Caco-2 (cell line): ENCODE results near the gene ATP10B. TPM values are rescaled to one million over a fixed set of nuclear protein-coding genes. Genes with fewer than 3 reads are reported as not detected.

Experiments
- BruUV-seq: library from RNA; stranded (reverse); fragments of 400-500 nt; replicated peaks from 2 replicates; lab custom pipeline; 2021; lab: Mats Ljungman, UMichigan
- CTCF ChIA-PET: fragments of 300-600 bp; sonication (Branson Sonifier 250); formaldehyde crosslinking; loops from one replicate; lab custom pipeline; 2022; ENCODE audit warnings: antibody characterized with exemption; lab: Charles Lee
- POLR2A ChIA-PET: fragments of 300-600 bp; sonication (Branson Sonifier 250); formaldehyde crosslinking; loops from one replicate; lab custom pipeline; 2022; ENCODE audit warnings: antibody characterized with exemption; lab: Charles Lee
- DNase-seq, 2 experiments: peaks; one replicate each; pipeline versions ENCODE4 v3.0.0 to v3.0.0-alpha.2; 2020 to 2022
- H3K27me3 ChIP-seq: replicated peaks from 2 replicates; pipeline ENCODE4 v1.6.0; 2011; ENCODE audit warnings: low read length; ENCODE audit not compliant: control insufficient read depth, insufficient read depth
- H3K36me3 ChIP-seq: 2 replicates; pipeline ENCODE4 v1.5.1; 2011; ENCODE audit warnings: low read length; ENCODE audit not compliant: control insufficient read depth, insufficient read depth
- H3K4me1 ChIP-seq: fragments of 250-450 bp; sonication (Bioruptor Pico); 2 replicates; pipeline ENCODE4 v1.5.1; 2020; ENCODE audit warnings: mild to moderate bottlenecking
- H3K4me3 ChIP-seq: 2 replicates; pipeline ENCODE4 v1.5.1; 2011; ENCODE audit warnings: low read depth, mild to moderate bottlenecking, control low read depth, low read length
- H3K9me3 ChIP-seq: fragments of 250-450 bp; sonication (Bioruptor Pico); 2 replicates; pipeline ENCODE4 v1.5.1; 2020; ENCODE audit warnings: mild to moderate bottlenecking, moderate library complexity
- H3K27ac Mint-ChIP-seq: one replicate; pipeline ENCODE4 v1.8.0; 2022; ENCODE audit warnings: mixed read lengths; ENCODE audit not compliant: unreplicated experiment
- H3K27me3 Mint-ChIP-seq: one replicate; pipeline ENCODE4 v1.8.0; 2022; ENCODE audit warnings: mixed read lengths; ENCODE audit not compliant: insufficient read depth, unreplicated experiment
- H3K36me3 Mint-ChIP-seq: one replicate; pipeline ENCODE4 v1.8.0; 2022; ENCODE audit warnings: mild to moderate bottlenecking, mixed read lengths; ENCODE audit not compliant: insufficient read depth, unreplicated experiment
- H3K4me1 Mint-ChIP-seq: one replicate; pipeline ENCODE4 v1.8.0; 2022; ENCODE audit warnings: low read depth, mixed read lengths; ENCODE audit not compliant: unreplicated experiment
- H3K4me3 Mint-ChIP-seq: one replicate; pipeline ENCODE4 v1.8.0; 2022; ENCODE audit warnings: mild to moderate bottlenecking, moderate library complexity, mixed read lengths; ENCODE audit not compliant: unreplicated experiment
- H3K9me3 Mint-ChIP-seq: one replicate; pipeline ENCODE4 v1.8.0; 2022; ENCODE audit warnings: mixed read lengths; ENCODE audit not compliant: unreplicated experiment
- intact Hi-C: fragments of 100-400 bp; cut with micrococcal nuclease; formaldehyde crosslinking; loops from one replicate; pipeline ENCODE4 v1.10.0; 2022; ENCODE audit not compliant: unreplicated experiment
- total RNA-seq: library from RNA; stranded (reverse); gene quantifications from 2 replicates; pipeline ENCODE4 v1.2.3, GENCODE V29; 2022
- TF ChIP-seq, protein P1 (sequence below), 2 experiments: fragments of 200-600 bp in 1 of 2; IDR thresholded peaks; 1 replicate in 1 of 2; 2 replicates in 1 of 2; pipeline versions ENCODE4 v1.5.1 to v1.8.0; 2011 to 2022; ENCODE audit warnings: antibody characterized with exemption in 1 of 2, control low read depth in 1 of 2, inconsistent platforms in 1 of 2, low read depth in 1 of 2, low read length in 1 of 2, mild to moderate bottlenecking in 1 of 2, moderate library complexity in 1 of 2; ENCODE audit not compliant: insufficient read depth in 1 of 2, severe bottlenecking in 1 of 2, unreplicated experiment in 1 of 2

ATP10B gene
- total RNA-seq, 1 experiment from 2014 or later, result 0.43 TPM

DNA sequence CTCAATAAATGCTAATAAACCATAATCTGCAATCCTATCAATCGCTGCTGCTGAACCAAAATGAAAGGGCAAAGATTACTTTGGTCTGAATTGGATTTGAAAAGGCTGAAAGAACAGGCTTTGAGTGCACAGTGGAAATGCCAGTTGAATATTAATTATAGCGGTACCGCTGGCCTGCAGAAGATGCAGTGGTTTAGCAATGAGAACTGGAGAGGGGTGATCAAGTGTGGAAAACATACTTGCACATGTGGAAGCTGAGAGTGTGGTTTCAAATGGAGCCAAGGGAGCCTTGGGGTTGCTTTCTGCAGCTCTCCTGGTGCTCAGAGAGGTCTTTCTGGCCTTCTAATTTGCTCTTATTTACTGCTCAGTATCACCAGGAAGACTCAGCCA is 296.4 kb downstream of the ATP10B start:
- Histone ChIP-seq H3K4me1 (peaks cover 13% of the 10 kb centered on the region), H3K4me3 (no peak overlapping the region), H3K36me3 (no peaks in the 10 kb centered on the region), H3K27me3 (no peaks in the 10 kb centered on the region), H3K9me3 (no peaks in the 10 kb centered on the region)
- no peak for DNase-seq
- H3K27ac Mint-ChIP-seq, result no peak overlapping the region
- no TSS peak for BruUV-seq
- H3K27me3 Mint-ChIP-seq, result no peaks in the 10 kb centered on the region
- peaks cover 8% of the 10 kb centered on the region for H3K4me1 Mint-ChIP-seq
- H3K4me3 Mint-ChIP-seq, result no peak overlapping the region
- CTCF ChIA-PET, result no interaction called here
- no peaks in the 10 kb centered on the region for H3K9me3 Mint-ChIP-seq
- no peaks in the 10 kb centered on the region for H3K36me3 Mint-ChIP-seq
- TF ChIP-seq, protein P1, sequence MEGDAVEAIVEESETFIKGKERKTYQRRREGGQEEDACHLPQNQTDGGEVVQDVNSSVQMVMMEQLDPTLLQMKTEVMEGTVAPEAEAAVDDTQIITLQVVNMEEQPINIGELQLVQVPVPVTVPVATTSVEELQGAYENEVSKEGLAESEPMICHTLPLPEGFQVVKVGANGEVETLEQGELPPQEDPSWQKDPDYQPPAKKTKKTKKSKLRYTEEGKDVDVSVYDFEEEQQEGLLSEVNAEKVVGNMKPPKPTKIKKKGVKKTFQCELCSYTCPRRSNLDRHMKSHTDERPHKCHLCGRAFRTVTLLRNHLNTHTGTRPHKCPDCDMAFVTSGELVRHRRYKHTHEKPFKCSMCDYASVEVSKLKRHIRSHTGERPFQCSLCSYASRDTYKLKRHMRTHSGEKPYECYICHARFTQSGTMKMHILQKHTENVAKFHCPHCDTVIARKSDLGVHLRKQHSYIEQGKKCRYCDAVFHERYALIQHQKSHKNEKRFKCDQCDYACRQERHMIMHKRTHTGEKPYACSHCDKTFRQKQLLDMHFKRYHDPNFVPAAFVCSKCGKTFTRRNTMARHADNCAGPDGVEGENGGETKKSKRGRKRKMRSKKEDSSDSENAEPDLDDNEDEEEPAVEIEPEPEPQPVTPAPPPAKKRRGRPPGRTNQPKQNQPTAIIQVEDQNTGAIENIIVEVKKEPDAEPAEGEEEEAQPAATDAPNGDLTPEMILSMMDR (IDR thresholded peaks at IDR 0.05; ENCODE audit: insufficient read depth in 1 of 2, low read depth in 1 of 2, low read length in 1 of 2, severe bottlenecking in 1 of 2, unreplicated experiment in 1 of 2), result no peak
- intact Hi-C loops, result loop anchor here (2.0 kb wide), 1 partner anchor 47 kb away; no protein-coding TSS in a partner anchor
- POLR2A ChIA-PET, result interaction anchor here (0.6 kb wide), 1 partner anchor 62 kb away, joined by 3 read pairs; no protein-coding TSS in a partner anchor

DNA sequence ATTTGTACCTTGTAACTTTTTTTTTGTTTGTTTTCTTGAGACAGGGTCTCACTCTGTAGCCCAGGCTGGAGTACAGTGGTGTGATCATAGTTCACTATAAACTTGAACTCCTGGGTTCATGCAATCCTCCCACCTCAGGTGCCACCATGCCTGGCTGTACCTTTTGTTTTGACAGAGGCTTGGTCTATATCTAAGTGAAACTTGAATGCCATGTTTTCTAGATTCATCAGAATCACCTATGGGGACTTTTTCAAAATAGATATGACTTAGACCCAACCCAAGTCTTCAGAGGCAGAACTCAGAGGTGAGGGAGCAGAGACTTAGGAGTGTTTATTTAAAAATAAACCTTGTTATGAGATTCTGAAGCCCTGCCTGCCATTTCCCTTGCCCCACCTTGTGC is 301.9 kb downstream of the ATP10B start:
- Histone ChIP-seq H3K36me3 (no peaks in the 10 kb centered on the region), H3K4me3 (no peak overlapping the region), H3K9me3 (no peaks in the 10 kb centered on the region), H3K27me3 (no peaks in the 10 kb centered on the region), H3K4me1 (peaks cover 13% of the 10 kb centered on the region)
- BruUV-seq, result no TSS peak
- ChIA-PET CTCF (no interaction called here), POLR2A (no interaction called here)
- intact Hi-C loops, result no loop called here
- TF ChIP-seq, protein P1 (IDR thresholded peaks at IDR 0.05; ENCODE audit: insufficient read depth in 1 of 2, low read depth in 1 of 2, low read length in 1 of 2, severe bottlenecking in 1 of 2, unreplicated experiment in 1 of 2), result no peak
- Mint-ChIP-seq H3K36me3 (no peaks in the 10 kb centered on the region), H3K4me3 (no peak overlapping the region), H3K27me3 (no peaks in the 10 kb centered on the region), H3K4me1 (peaks cover 8% of the 10 kb centered on the region), H3K27ac (no peak overlapping the region), H3K9me3 (no peaks in the 10 kb centered on the region)
- DNase-seq, result no peak

DNA sequence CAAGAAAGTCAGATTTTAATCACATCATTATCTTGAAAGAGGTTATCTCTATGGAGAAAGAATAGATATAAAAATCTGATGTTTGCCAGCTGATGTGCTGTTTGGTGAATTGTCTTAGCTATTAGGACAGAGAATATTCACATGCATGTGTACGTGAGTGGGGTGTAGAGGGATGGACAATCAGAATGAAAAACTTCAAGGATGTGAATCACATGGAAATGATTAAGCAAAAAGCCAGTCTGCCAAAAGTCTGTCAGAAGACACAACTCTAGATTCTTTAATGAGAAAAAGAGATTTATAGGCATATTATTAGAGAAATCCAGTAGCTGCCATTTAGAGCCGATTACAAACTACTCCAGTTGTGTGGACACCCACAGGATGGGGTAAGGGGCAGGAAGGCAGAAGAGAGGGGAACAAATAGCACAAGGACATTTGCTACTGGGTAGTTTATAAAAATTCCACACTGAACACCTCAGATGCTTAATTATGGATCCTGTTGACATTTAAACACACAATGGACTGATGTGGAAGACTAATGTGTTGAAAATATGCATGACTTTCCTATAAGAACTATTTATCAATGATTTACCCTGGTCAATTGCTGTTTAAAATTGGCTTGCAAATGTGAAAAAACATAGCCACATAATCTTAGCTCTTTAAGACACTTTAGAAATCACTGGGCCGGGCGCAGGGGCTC is 302.9 kb downstream of the ATP10B start:
- Histone ChIP-seq H3K4me1 (peaks cover 5% of the 10 kb centered on the region), H3K9me3 (no peaks in the 10 kb centered on the region), H3K27me3 (no peaks in the 10 kb centered on the region), H3K36me3 (no peaks in the 10 kb centered on the region), H3K4me3 (no peak overlapping the region)
- Mint-ChIP-seq H3K4me3 (no peak overlapping the region), H3K27ac (no peak overlapping the region), H3K27me3 (no peaks in the 10 kb centered on the region), H3K4me1 (peaks cover under 1% of the 10 kb centered on the region), H3K9me3 (no peaks in the 10 kb centered on the region), H3K36me3 (no peaks in the 10 kb centered on the region)
- ChIA-PET CTCF (no interaction called here), POLR2A (no interaction called here)
- intact Hi-C loops, result no loop called here
- no peak for DNase-seq
- TF ChIP-seq, protein P1 (IDR thresholded peaks at IDR 0.05; ENCODE audit: insufficient read depth in 1 of 2, low read depth in 1 of 2, low read length in 1 of 2, severe bottlenecking in 1 of 2, unreplicated experiment in 1 of 2), result no peak
- no TSS peak for BruUV-seq
